H9 (cell line): ENCODE results near the gene TSPAN31. TPM values are rescaled to one million over a fixed set of nuclear protein-coding genes. Genes with fewer than 3 reads are reported as not detected.

Source experiments
- DNase-seq: peaks from one replicate; pipeline ENCODE4 v3.0.0-alpha.2; 2017
- H2AFZ ChIP-seq: one replicate; pipeline ENCODE4 v1.6.1; 2013; ENCODE audit warnings: mild to moderate bottlenecking, low read length, control low read depth, moderate library complexity
- H2AK5ac ChIP-seq: 2 replicates; pipeline ENCODE4 v1.6.1; 2013; ENCODE audit warnings: low read length, control low read depth, mixed read lengths; ENCODE audit not compliant: insufficient read length
- H2BK120ac ChIP-seq: one replicate; pipeline ENCODE4 v1.6.1; 2013; ENCODE audit warnings: low read depth, mild to moderate bottlenecking, low read length, control low read depth, inconsistent platforms; ENCODE audit not compliant: poor library complexity, severe bottlenecking
- H2BK12ac ChIP-seq: 2 replicates; pipeline ENCODE4 v1.6.1; 2013; ENCODE audit warnings: low read length, control low read depth, mixed read lengths, low read depth; ENCODE audit not compliant: insufficient read length
- H2BK15ac ChIP-seq: 2 replicates; pipeline ENCODE4 v1.6.1; 2013; ENCODE audit warnings: low read depth, low read length, control low read depth
- H2BK20ac ChIP-seq: one replicate; pipeline ENCODE4 v1.6.1; 2013; ENCODE audit warnings: low read depth, mild to moderate bottlenecking, low read length, control low read depth, inconsistent platforms; ENCODE audit not compliant: poor library complexity, severe bottlenecking
- H2BK5ac ChIP-seq: 2 replicates; pipeline ENCODE4 v1.6.1; 2013; ENCODE audit warnings: low read length, control low read depth, mixed read lengths; ENCODE audit not compliant: insufficient read length
- H3K14ac ChIP-seq: 2 replicates; pipeline ENCODE4 v1.6.1; 2013; ENCODE audit warnings: low read length, control low read depth; ENCODE audit not compliant: insufficient read depth
- H3K18ac ChIP-seq: 2 replicates; pipeline ENCODE4 v1.6.1; 2013; ENCODE audit warnings: low read depth, mild to moderate bottlenecking, mixed read lengths, low read length, control low read depth; ENCODE audit not compliant: insufficient read length
- H3K23ac ChIP-seq: 2 replicates; pipeline ENCODE4 v1.6.1; 2013; ENCODE audit warnings: low read length, control low read depth, mixed read lengths, low read depth; ENCODE audit not compliant: insufficient read length
- H3K23me2 ChIP-seq: 2 replicates; pipeline ENCODE4 v1.6.1; 2013; ENCODE audit warnings: low read depth, mild to moderate bottlenecking, mixed read lengths, low read length, control low read depth; ENCODE audit not compliant: insufficient read length, poor library complexity, severe bottlenecking
- H3K27ac ChIP-seq: 2 replicates; pipeline ENCODE4 v1.5.1; 2013; ENCODE audit warnings: low read length, control low read depth, mixed read lengths, low read depth; ENCODE audit not compliant: insufficient read length
- H3K27me3 ChIP-seq: 2 replicates; pipeline ENCODE4 v1.6.1; 2013; ENCODE audit warnings: low read length, control low read depth, inconsistent platforms; ENCODE audit not compliant: insufficient read depth
- H3K4ac ChIP-seq: 2 replicates; pipeline ENCODE4 v1.6.1; 2013; ENCODE audit warnings: low read depth, mild to moderate bottlenecking, control low read depth, inconsistent platforms, low read length, moderate library complexity
- H3K4me1 ChIP-seq: 2 replicates; pipeline ENCODE4 v1.6.1; 2013; ENCODE audit warnings: low read length, control low read depth, inconsistent platforms; ENCODE audit not compliant: insufficient read depth
- H3K4me2 ChIP-seq: 2 replicates; pipeline ENCODE4 v1.6.1; 2013; ENCODE audit warnings: low read length, control low read depth, mixed read lengths; ENCODE audit not compliant: insufficient read length, insufficient read depth
- H3K56ac ChIP-seq: 2 replicates; pipeline ENCODE4 v1.6.1; 2013; ENCODE audit warnings: low read depth, mild to moderate bottlenecking, mixed read lengths, low read length, control low read depth; ENCODE audit not compliant: insufficient read length
- H3K79me1 ChIP-seq: 2 replicates; pipeline ENCODE4 v1.6.1; 2013; ENCODE audit warnings: low read depth, mild to moderate bottlenecking, moderate library complexity, low read length, control low read depth, inconsistent platforms; ENCODE audit not compliant: insufficient read depth, poor library complexity, severe bottlenecking
- H3K79me2 ChIP-seq: 2 replicates; pipeline ENCODE4 v1.6.1; 2013; ENCODE audit warnings: low read length, control low read depth, inconsistent platforms; ENCODE audit not compliant: insufficient read depth
- H3K9ac ChIP-seq: 2 replicates; pipeline ENCODE4 v1.6.1; 2013; ENCODE audit warnings: low read length, control low read depth, mixed read lengths; ENCODE audit not compliant: insufficient read length; ENCODE audit errors: extremely low read depth
- H3K9me3 ChIP-seq: one replicate; pipeline ENCODE4 v1.6.1; 2013; ENCODE audit warnings: low read depth, low read length, inconsistent platforms; ENCODE audit not compliant: control insufficient read depth
- H3T11ph ChIP-seq: one replicate; pipeline ENCODE4 v1.6.1; 2013; ENCODE audit warnings: mild to moderate bottlenecking, low read length, control low read depth, inconsistent platforms
- H4K20me1 ChIP-seq: one replicate; pipeline ENCODE4 v1.6.1; 2013; ENCODE audit not compliant: control insufficient read depth, insufficient read length, insufficient read depth
- H4K5ac ChIP-seq: 2 replicates; pipeline ENCODE4 v1.6.1; 2013; ENCODE audit warnings: low read depth, mild to moderate bottlenecking, mixed read lengths, low read length, control low read depth; ENCODE audit not compliant: insufficient read length
- H4K8ac ChIP-seq: replicated peaks from 2 replicates; pipeline ENCODE4 v1.6.1; 2013; ENCODE audit warnings: low read length, control low read depth, mixed read lengths, low read depth; ENCODE audit not compliant: insufficient read length
- H4K91ac ChIP-seq: 2 replicates; pipeline ENCODE4 v1.6.1; 2013; ENCODE audit warnings: low read depth, mild to moderate bottlenecking, moderate library complexity, mixed read lengths, low read length, control low read depth; ENCODE audit not compliant: insufficient read length
- H3K27ac Mint-ChIP-seq, 3 experiments: 2 replicates in 2 of 3; 3 replicates in 1 of 3; pipeline ENCODE4 v1.8.0; 2020 to 2021; ENCODE audit warnings: mixed read lengths in 3 of 3, mild to moderate bottlenecking in 1 of 3, moderate library complexity in 1 of 3
- H3K27me3 Mint-ChIP-seq: 2 replicates; pipeline ENCODE4 v1.8.0; 2021; ENCODE audit warnings: low read depth, mild to moderate bottlenecking, moderate library complexity, mixed read lengths
- H3K36me3 Mint-ChIP-seq, 3 experiments: 2 replicates in 2 of 3; 3 replicates in 1 of 3; pipeline ENCODE4 v1.8.0; 2020 to 2021; ENCODE audit warnings: low read depth in 3 of 3, mixed read lengths in 3 of 3; ENCODE audit not compliant: insufficient read depth in 1 of 3
- H3K4me1 Mint-ChIP-seq, 2 experiments: 2 replicates each; pipeline ENCODE4 v1.8.0; 2020; ENCODE audit warnings: mixed read lengths in 2 of 2
- H3K4me3 Mint-ChIP-seq, 2 experiments: 2 replicates in 1 of 2; 3 replicates in 1 of 2; pipeline ENCODE4 v1.8.0; 2020 to 2021; ENCODE audit warnings: mild to moderate bottlenecking in 2 of 2, mixed read lengths in 2 of 2, moderate library complexity in 1 of 2
- H3K9me3 Mint-ChIP-seq, 2 experiments: 2 replicates in 1 of 2; 3 replicates in 1 of 2; pipeline ENCODE4 v1.8.0; 2020; ENCODE audit warnings: mild to moderate bottlenecking in 2 of 2, mixed read lengths in 2 of 2, moderate library complexity in 1 of 2
- CTCF ChIP-seq: fragments of 200-600 bp; sonication (generic); conservative IDR thresholded peaks from 3 replicates; pipeline ENCODE4 v1.8.0; 2021; ENCODE audit warnings: antibody characterized with exemption, mild to moderate bottlenecking
- WGBS: extraction: QIAGEN DNeasy Blood & Tissue Kit; methylation state at CpG from one replicate; pipeline ENCODE4 v1.1.7; 2013; ENCODE audit warnings: missing lambda C conversion rate, low lambda C conversion rate, mixed read lengths; ENCODE audit not compliant: insufficient read length; ENCODE audit errors: extremely low coverage; 5-methylcytosine and 5-hydroxymethylcytosine counted together
- long read RNA-seq: library from polyadenylated mRNA; unstranded; transcript quantifications from one replicate; pipeline ENCODE4 v2.0.0, GENCODE V29; 2020
- total RNA-seq: library from RNA; stranded (reverse); gene quantifications from 2 replicates; pipeline ENCODE4 v1.2.1, GENCODE V29; 2021

Gene TSPAN31
- total RNA-seq, result 18.8 and 20.0 TPM in 2 replicates
- long read RNA-seq, transcript TSPAN31-201 (6 exons, 1,849 nt), result major isoform, 44 of 73 reads
- long read RNA-seq, partial matches to known transcripts, result 16 of 73 reads
- long read RNA-seq, other reads (novel, unspliced or antisense), result 12 of 73 reads

GRCh38 chr12:57744777-57745484 is at the start of gene TSPAN31:
Gene TSPAN31 (plus strand): TSS chr12:57745039. CDS start chr12:57745155, 116 bp downstream.
- H3K27me3 Mint-ChIP-seq, result peaks cover 35% of the 10 kb centered on the region
- TF ChIP-seq CTCF, result no peak

More at GRCh38 chr12:57744777-57745484, at the start of gene TSPAN31:
- H3K9me3 Mint-ChIP-seq, result no peaks in the 10 kb centered on the region
- Histone ChIP-seq H3K56ac (no peak within 1 kb of the TSS), H3K79me1 (no peaks in the 10 kb centered on the region), H2AK5ac (no peak within 1 kb of the TSS), H2AFZ (no peak within 1 kb of the TSS), H3K27ac (peak within 1 kb of the TSS; percentile 4), H3K9me3 (no peaks in the 10 kb centered on the region), H2BK5ac (no peak within 1 kb of the TSS), H2BK12ac (no peak within 1 kb of the TSS), H2BK120ac (no peak within 1 kb of the TSS), H3K9ac (peak within 1 kb of the TSS; percentile 53), H3K79me2 (no peaks in the 10 kb centered on the region), H3K4me1 (peaks cover 2% of the 10 kb centered on the region; the same call in 1 of the 2 replicates), H3K23me2 (peaks cover 4% of the 10 kb centered on the region), H3K18ac (peak within 1 kb of the TSS; percentile 86), H4K20me1 (no peaks in the 10 kb centered on the region), H4K5ac (no peak within 1 kb of the TSS), H3K27me3 (peaks cover 15% of the 10 kb centered on the region), H3K23ac (no peak within 1 kb of the TSS), H3K4me2 (peak within 1 kb of the TSS; percentile 70), H3K14ac (peak within 1 kb of the TSS; percentile 75; the same call in 1 of the 2 replicates), H3K4ac (no peak within 1 kb of the TSS), H2BK20ac (no peak within 1 kb of the TSS), H2BK15ac (no peak within 1 kb of the TSS), H4K91ac (no peak within 1 kb of the TSS), H3T11ph (no peak within 1 kb of the TSS), H4K8ac (no peak within 1 kb of the TSS)
- no CpG with 5 or more reads among the region's 29 CpGs for WGBS
- peak; percentile 98 for DNase-seq
- H3K27ac Mint-ChIP-seq, result peak within 1 kb of the TSS; percentile 97 to 99 (median 99)
- peaks cover 11 to 14% of the 10 kb centered on the region in 2 experiments for H3K4me1 Mint-ChIP-seq
- H3K36me3 Mint-ChIP-seq, result peaks cover 15 to 43% (median 39%) of the 10 kb centered on the region in 3 experiments; a peak in 6 of 7 replicates
- H3K4me3 Mint-ChIP-seq, result peak within 1 kb of the TSS; percentile 86 to 92
